ENCODE data around the gene TECTB.

GRCh38 chr10:112240441-112240840 is 42.8 kb upstream of the TECTB start:
- TF ChIP-seq CTCF (IDR thresholded peaks at IDR 0.05) (no peak), POLR2AphosphoS5 (IDR thresholded peaks at IDR 0.05; ENCODE audit: low read depth, low read length) (no peak), REST (IDR thresholded peaks at IDR 0.05; ENCODE audit: insufficient read depth in 1 of 2, low read depth in 2 of 2, low read length in 1 of 2) (no peak)

Data from Panc1 (cell line).